HG03354 (cell line): ENCODE measurements around the gene TTC9B.
"Not testable (repeated sequence)": the region's sequence is repeated elsewhere in the genome, so short reads cannot be mapped to it uniquely, and the experiment has no call there.

Experiments used
- ATAC-seq: cut with Tn5 transposase; IDR thresholded peaks from one replicate; pipeline ENCODE4 v1.9.1; 2021; ENCODE audit warnings: mild to moderate bottlenecking; ENCODE audit not compliant: unreplicated experiment, poor library complexity, severe bottlenecking

Gene TTC9B

DNA sequence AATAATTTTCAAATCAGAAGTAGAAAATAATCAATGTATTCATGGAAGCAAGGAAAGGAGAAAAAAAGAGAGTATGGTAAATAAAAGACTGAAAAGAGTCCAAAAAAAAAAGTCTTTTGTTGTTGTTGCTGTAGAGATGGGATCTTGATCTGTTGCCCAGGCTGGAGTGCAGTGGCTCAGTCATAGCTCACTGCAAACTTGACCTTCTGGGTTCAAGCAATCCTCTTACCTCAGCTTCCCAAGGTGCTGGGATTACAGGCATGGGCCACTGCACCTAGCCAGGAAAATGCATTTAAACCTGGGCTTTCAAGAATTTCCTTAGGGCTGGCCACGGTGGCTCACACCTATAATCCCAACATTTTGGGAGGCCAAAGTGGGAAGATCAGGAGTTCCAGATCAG lies 33.9 kb downstream of the TTC9B start:
- ATAC-seq: no peak

DNA sequence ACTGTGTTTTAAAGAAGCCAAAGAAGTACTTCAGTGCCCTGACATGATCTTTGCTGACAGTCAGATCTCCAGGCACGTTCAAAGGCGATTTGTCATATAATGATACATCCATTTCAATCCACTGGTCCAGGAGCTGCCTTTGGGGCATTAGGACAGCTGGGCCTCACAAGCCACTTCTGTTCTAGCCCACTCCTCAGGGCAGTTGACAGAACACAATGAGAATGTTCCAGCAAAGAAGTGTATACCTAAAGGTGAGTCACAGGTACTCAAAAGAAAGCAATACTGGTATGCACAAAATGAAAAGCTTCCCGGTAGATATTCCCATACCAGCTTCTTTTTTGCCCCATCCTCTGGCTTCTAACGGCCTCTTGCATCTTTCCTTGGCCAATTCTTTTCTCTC lies 39.4 kb downstream of the TTC9B start:
- ATAC-seq: no peak

DNA sequence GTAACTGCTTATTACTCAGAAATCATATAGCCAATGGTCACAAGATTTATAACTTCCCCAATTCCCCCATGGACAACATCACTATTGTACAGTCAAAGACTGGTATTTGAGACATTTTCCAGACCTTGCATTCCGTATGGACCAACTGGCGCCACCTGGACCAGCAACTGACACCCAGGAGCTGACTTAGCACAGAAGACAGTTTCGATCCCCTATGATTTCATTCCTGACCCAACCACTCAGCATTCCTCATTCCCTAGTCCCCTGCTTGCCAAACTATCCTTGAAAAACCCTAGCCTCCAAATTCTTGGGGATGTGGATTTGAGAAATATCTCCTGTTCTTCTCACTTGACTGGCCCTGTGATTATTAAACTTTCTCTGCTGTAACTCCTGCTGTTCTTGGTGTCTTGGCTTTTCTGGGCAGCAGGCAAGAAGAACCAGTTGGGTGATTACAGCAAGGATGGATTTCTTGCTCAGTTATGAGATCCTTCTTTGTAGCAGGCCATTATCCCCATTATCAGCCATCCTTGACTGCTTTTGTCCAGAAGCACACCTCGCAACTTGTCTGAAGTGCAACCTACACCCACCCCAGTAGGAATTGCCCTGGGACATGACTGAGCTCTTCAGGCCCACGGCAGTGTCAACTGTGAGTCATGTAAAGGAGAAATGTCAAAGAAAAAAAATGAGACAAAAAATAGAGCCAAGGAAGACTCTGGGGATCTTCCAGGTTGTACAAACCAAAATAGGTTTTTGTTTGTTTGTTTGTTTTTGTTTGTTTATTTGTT lies 40.7 kb downstream of the TTC9B start:
- ATAC-seq: no peak

DNA sequence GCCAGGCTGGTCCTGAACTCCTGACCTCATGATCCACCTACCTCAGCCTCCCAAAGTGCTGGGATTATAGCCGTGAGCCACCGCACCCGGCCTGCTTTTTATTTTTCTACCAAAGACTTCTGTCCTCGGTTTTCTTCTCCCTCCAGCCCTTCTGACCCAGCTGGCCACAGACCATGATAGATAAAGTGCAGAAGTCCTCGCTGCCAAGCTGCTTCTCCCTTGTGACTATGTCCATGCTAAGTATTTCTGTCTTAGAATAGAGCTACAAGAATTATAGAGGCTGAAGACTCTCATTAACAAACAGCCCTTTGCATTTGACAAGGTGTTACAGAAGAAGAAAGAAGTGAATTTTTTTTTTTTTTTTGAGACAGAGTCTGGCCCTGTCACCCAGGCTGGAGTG lies 42.4 kb downstream of the TTC9B start:
- no peak for ATAC-seq

DNA sequence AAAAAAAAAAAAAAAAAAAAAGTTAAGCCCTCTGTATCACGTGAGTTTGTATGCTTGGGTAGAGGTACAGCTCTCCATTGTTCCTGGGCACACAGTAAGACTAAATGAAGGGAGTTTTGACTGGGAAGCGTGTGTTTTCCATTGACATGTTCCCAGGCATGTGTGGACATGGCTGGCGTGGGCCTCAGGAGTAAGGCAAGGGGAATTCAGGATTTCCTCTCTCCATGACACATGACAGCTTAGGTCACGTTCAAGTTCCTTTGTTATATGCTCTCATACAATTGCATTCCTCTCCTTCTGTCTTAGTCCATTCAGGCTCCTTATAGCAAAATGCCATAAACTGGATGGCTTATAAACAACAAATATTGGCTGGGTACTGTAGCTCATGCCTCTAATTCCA lies 44.1 kb downstream of the TTC9B start:
- no peak for ATAC-seq

DNA sequence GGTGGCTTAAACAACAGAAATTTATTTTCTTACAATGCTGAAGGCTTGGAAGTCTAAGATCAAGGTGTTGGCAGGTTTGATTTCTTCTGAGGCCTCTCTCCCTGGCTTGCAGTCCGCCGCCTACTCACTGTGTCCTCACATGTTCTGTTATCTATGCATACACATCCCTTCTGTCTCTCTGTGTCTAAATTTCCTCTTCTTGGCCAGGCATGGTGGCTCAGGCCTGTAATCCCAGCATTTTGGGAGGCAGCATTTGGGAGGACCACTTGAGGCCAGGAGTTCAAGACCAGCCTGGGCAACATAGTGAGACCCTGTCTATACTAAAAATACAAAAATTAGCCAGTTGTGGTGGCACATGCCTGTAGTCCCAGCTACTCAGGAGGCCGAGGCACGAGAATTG lies 46.9 kb downstream of the TTC9B start:
- ATAC-seq: not testable (repeated sequence)

DNA sequence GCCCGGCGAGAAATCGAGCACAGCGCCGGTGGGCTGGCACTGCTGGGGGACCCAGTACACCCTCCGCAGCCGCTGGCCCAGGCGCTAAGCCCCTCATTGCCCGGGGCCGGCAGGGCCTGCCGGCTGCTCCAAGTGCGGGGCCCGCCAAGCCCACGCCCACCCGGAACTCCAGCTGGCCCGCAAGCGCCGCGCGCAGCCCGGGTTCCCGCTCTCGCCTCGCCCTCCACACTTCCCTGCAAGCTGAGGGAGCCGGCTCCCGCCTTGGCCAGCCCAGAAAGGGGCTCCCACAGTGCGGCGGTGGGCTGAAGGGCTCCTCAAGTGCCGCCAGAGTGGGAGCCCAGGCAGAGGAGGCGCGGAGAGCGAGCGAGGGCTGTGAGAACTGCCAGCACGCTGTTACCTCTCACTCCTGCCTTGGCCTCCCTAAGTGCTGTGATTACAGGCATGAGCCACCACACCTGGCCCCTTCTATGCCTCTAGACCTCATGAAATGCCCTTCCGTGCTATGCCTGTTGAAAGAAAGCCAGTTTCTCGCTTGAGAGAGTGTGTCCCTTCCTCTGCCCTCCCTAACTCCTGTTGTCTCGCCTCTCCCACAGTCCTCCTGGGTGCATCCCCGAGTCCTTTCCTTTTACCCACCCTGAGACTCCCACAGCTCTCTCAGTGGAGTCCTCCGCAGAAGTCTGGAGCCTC lies 47.7 kb downstream of the TTC9B start:
- not testable (repeated sequence) for ATAC-seq

DNA sequence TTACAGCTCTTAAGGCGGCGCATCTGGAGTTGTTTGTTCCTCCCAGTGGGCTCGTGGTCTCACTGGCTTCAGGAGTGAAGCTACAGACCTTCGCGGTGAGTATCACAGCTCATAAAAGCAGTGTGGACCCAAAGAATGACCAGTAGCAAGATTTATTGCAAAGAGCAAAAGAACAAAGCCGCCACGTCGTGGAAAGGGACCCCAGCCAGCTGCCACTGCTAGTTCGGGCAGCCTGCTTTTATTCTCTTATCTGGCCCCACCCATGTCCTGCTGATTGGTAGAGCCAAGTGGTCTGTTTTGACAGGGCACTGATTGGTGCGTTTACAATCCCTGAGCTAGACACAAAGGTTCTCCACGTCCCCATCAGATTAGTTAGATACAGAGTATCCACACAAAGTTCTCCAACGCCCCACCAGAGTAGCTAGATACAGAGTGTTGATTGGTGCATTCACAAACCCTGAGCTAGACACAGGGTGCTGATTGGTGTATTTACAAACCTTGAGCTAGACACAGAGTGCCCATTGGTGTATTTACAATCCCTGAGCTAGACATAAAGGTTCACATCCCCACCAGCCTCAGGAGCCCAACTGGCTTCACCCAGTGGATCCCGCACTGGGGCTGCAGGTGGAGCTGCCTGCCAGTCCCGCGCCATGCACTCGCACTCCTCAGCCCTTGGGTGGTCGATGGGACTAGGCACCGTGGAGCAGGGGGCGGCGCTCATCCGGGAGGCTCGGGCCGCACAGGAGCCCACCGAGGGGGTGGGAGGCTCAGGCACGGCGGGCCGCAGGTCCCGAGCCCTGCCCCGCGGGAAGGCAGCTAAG lies 48.5 kb downstream of the TTC9B start:
- ATAC-seq: not testable (repeated sequence)
